HCT116 (cell line): ENCODE measurements around the gene TET2. TPM values are rescaled to one million over a fixed set of nuclear protein-coding genes. Genes with fewer than 3 reads are reported as not detected.

Source experiments
- ATAC-seq: fragments of 200-7000 bp; cut with Tn5 transposase; 2 replicates; pipeline ENCODE4 v1.9.1; 2020; ENCODE audit warnings: mild to moderate bottlenecking, moderate library complexity
- BruUV-seq: library from RNA; stranded (reverse); fragments of 400-500 nt; replicated peaks from 2 replicates; lab custom pipeline; 2021; lab: Mats Ljungman, UMichigan
- CTCF ChIA-PET: fragments of 300-600 bp; sonication (Branson Sonifier 250); formaldehyde crosslinking; loops from one replicate; lab custom pipeline; 2021; ENCODE audit warnings: antibody characterized with exemption; lab: Charles Lee
- POLR2A ChIA-PET: fragments of 300-600, 350-600 bp; sonication (Branson Sonifier 250); formaldehyde crosslinking; loops from one replicate; lab custom pipeline; 2021; ENCODE audit warnings: antibody characterized with exemption; lab: Charles Lee
- RAD21 ChIA-PET, 2 experiments: fragments of 300-600 bp; sonication (Branson Sonifier 250); formaldehyde crosslinking; loops; one replicate each; lab custom pipeline; 2023; ENCODE audit warnings: low total read pairs in 2 of 2; ENCODE audit not compliant: uncharacterized antibody in 2 of 2, unreplicated experiment in 2 of 2, low non-redundant PET in 1 of 2; lab: Charles Lee
- DNase-seq: peaks from one replicate; pipeline ENCODE4 v3.0.0-alpha.2; 2010; ENCODE audit warnings: low read depth, low spot score
- H2AFZ ChIP-seq: fragments of 200-600 bp; shearing (Covaris generic), sonication (generic); 2 replicates; pipeline ENCODE4 v1.6.1; 2017; ENCODE audit warnings: low read depth, mixed run types, mixed read lengths, antibody characterized with exemption, low read length; ENCODE audit not compliant: poor library complexity, severe bottlenecking
- H3K27ac ChIP-seq: 2 replicates; pipeline ENCODE4 v1.5.1; 2012; ENCODE audit warnings: low read depth, low read length
- H3K27me3 ChIP-seq: fragments of 200-600 bp; sonication (generic); 2 replicates; pipeline ENCODE4 v1.6.1; 2016; ENCODE audit warnings: mixed run types, low read length, mixed read lengths; ENCODE audit not compliant: insufficient read depth
- H3K36me3 ChIP-seq, 2 experiments: fragments of 200-500 bp in 1 of 2; fragments of 200-600 bp in 1 of 2; sonication (Bioruptor generic) in 1 of 2; sonication (generic) in 1 of 2; 2 replicates each; pipeline versions ENCODE4 v1.5.1 to v1.6.1; 2014 to 2016; ENCODE audit warnings: low read length in 2 of 2, inconsistent platforms in 1 of 2, mixed read lengths in 1 of 2, mixed run types in 1 of 2; ENCODE audit not compliant: insufficient read depth in 2 of 2, control insufficient read depth in 1 of 2
- H3K4me1 ChIP-seq, 2 experiments: fragments of 200-600 bp in 1 of 2; sonication (generic) in 1 of 2; 2 replicates each; pipeline versions ENCODE4 v1.5.1 to v1.6.1; 2012 to 2017; ENCODE audit warnings: low read length in 2 of 2, inconsistent platforms in 1 of 2, mild to moderate bottlenecking in 1 of 2, mixed read lengths in 1 of 2, mixed run types in 1 of 2, moderate library complexity in 1 of 2; ENCODE audit not compliant: insufficient read depth in 2 of 2, control insufficient read depth in 1 of 2
- H3K4me2 ChIP-seq: fragments of 200-600 bp; sonication (generic); 2 replicates; pipeline ENCODE4 v1.6.1; 2017; ENCODE audit warnings: mixed run types, low read length, mixed read lengths
- H3K4me3 ChIP-seq, 2 experiments: fragments of 200-600 bp in 1 of 2; sonication (generic) in 1 of 2; replicated peaks in 1 of 2; 2 replicates each; pipeline ENCODE4 v1.5.1; 2011 to 2016; ENCODE audit warnings: low read length in 2 of 2, control low read depth in 1 of 2, low read depth in 1 of 2, mild to moderate bottlenecking in 1 of 2, mixed read lengths in 1 of 2, mixed run types in 1 of 2
- H3K79me2 ChIP-seq: fragments of 200-600 bp; sonication (generic); 2 replicates; pipeline ENCODE4 v1.6.1; 2017; ENCODE audit warnings: mild to moderate bottlenecking, mixed run types, low read length, moderate library complexity, mixed read lengths; ENCODE audit not compliant: insufficient read depth
- H3K9ac ChIP-seq: fragments of 200-600 bp; sonication (generic); 2 replicates; pipeline ENCODE4 v1.6.1; 2016; ENCODE audit warnings: low read length, mixed read lengths
- H3K9me2 ChIP-seq: fragments of 200-600 bp; sonication (generic), shearing (Covaris generic); 2 replicates; pipeline ENCODE4 v1.6.1; 2017; ENCODE audit warnings: mixed run types, mild to moderate bottlenecking, moderate library complexity; ENCODE audit not compliant: insufficient read depth
- H3K9me3 ChIP-seq, 2 experiments: fragments of 200-500 bp in 1 of 2; fragments of 200-600 bp in 1 of 2; sonication (Bioruptor generic) in 1 of 2; sonication (generic) in 1 of 2; 2 replicates each; pipeline ENCODE4 v1.6.1; 2014 to 2017; ENCODE audit warnings: low read length in 2 of 2, mixed read lengths in 2 of 2, inconsistent platforms in 1 of 2, low read depth in 1 of 2, mild to moderate bottlenecking in 1 of 2, mixed run types in 1 of 2, moderate library complexity in 1 of 2; ENCODE audit not compliant: control insufficient read depth in 1 of 2, insufficient read depth in 1 of 2
- H4K20me1 ChIP-seq: fragments of 200-600 bp; sonication (generic), shearing (Covaris generic); 2 replicates; pipeline ENCODE4 v1.6.1; 2017; ENCODE audit warnings: mixed run types, mild to moderate bottlenecking, moderate library complexity; ENCODE audit not compliant: insufficient read depth
- CBX3 ChIP-seq: IDR thresholded peaks from 2 replicates; pipeline ENCODE4 v1.6.1; 2012; ENCODE audit warnings: low read depth
- CEBPB ChIP-seq: IDR thresholded peaks from 2 replicates; pipeline ENCODE4 v1.6.1; 2012; ENCODE audit warnings: low read depth
- EGR1 ChIP-seq: IDR thresholded peaks from 2 replicates; pipeline ENCODE4 v1.6.1; 2012; ENCODE audit warnings: low read depth
- ELF1 ChIP-seq: IDR thresholded peaks from 2 replicates; pipeline ENCODE4 v1.6.1; 2012; ENCODE audit warnings: low read depth, borderline replicate concordance
- EZH2 ChIP-seq: fragments of 200-600 bp; sonication (generic); IDR thresholded peaks from 2 replicates; pipeline ENCODE4 v1.6.1; 2017; ENCODE audit warnings: antibody characterized with exemption, mixed run types
- EZH2phosphoT487 ChIP-seq: fragments of 200-600 bp; IDR thresholded peaks from 2 replicates; pipeline ENCODE4 v1.6.1; 2018; ENCODE audit warnings: antibody characterized with exemption, borderline replicate concordance
- POLR2A ChIP-seq: IDR thresholded peaks from 2 replicates; pipeline ENCODE4 v1.7.0; 2011; ENCODE audit warnings: borderline replicate concordance; ENCODE audit not compliant: insufficient read depth, insufficient read length; ENCODE audit errors: extremely low read depth
- POLR2AphosphoS5 ChIP-seq: IDR thresholded peaks from 2 replicates; pipeline ENCODE4 v1.6.1; 2011; ENCODE audit warnings: mild to moderate bottlenecking, low read depth, low read length, moderate library complexity
- RAD21 ChIP-seq: IDR thresholded peaks from 2 replicates; pipeline ENCODE4 v1.6.1; 2012; ENCODE audit warnings: low read depth, mild to moderate bottlenecking
- SIN3A ChIP-seq: IDR thresholded peaks from 2 replicates; pipeline ENCODE4 v1.6.1; 2012; ENCODE audit warnings: low read depth
- SRF ChIP-seq: IDR thresholded peaks from 2 replicates; pipeline ENCODE4 v1.6.1; 2012; ENCODE audit warnings: low read depth
- TCF7L2 ChIP-seq: IDR thresholded peaks from 2 replicates; pipeline ENCODE4 v1.7.0; 2011; ENCODE audit warnings: borderline replicate concordance, inconsistent platforms; ENCODE audit not compliant: insufficient read depth, insufficient read length; ENCODE audit errors: extremely low read depth
- YY1 ChIP-seq: IDR thresholded peaks from 2 replicates; pipeline ENCODE4 v1.6.1; 2011; ENCODE audit warnings: low read length, low read depth, moderate library complexity, mild to moderate bottlenecking; ENCODE audit not compliant: insufficient replicate concordance; ENCODE audit errors: extremely low read depth
- ZNF274 ChIP-seq: fragments of 200-500 bp; sonication (Bioruptor generic); IDR thresholded peaks from 2 replicates; pipeline ENCODE4 v1.6.1; 2014; ENCODE audit warnings: mild to moderate bottlenecking, low read depth, low read length, inconsistent platforms
- intact Hi-C: fragments of 100-400 bp; cut with micrococcal nuclease; formaldehyde crosslinking; loops from 2 replicates; pipeline ENCODE4 v1.10.0; 2022
- total RNA-seq: library from RNA; stranded (reverse); gene quantifications from one replicate; pipeline ENCODE4 v1.2.1, GENCODE V29; 2021; ENCODE audit not compliant: unreplicated experiment
- TF ChIP-seq, protein P1 (sequence below): IDR thresholded peaks from 2 replicates; pipeline ENCODE4 v1.6.1; 2012
- TF ChIP-seq, protein P2 (sequence below), 3 experiments: fragments of 200-600 bp in 1 of 3; sonication (generic) in 1 of 3; IDR thresholded peaks in 2 of 3; conservative IDR thresholded peaks in 1 of 3; 2 replicates each; pipeline ENCODE4 v1.5.1; 2012 to 2017; ENCODE audit warnings: low read depth in 2 of 3, low read length in 2 of 3, antibody characterized with exemption in 1 of 3, borderline replicate concordance in 1 of 3, control low read depth in 1 of 3, mild to moderate bottlenecking in 1 of 3, mixed read lengths in 1 of 3, mixed run types in 1 of 3, moderate library complexity in 1 of 3; ENCODE audit not compliant: insufficient read depth in 1 of 3
- TF ChIP-seq, protein P3 (sequence below): IDR thresholded peaks from 2 replicates; pipeline ENCODE4 v1.6.1; 2011; ENCODE audit warnings: mild to moderate bottlenecking, low read length, moderate library complexity; ENCODE audit not compliant: insufficient replicate concordance; ENCODE audit errors: extremely low read depth
- TF ChIP-seq, protein P4 (sequence below): IDR thresholded peaks from 2 replicates; pipeline ENCODE4 v1.6.1; 2012; ENCODE audit warnings: low read depth
- TF ChIP-seq, protein P5 (sequence below): IDR thresholded peaks from 2 replicates; pipeline ENCODE4 v1.6.1; 2012

TET2 gene
- total RNA-seq, 1 experiment from 2014 or later: 9.7 TPM

DNA sequence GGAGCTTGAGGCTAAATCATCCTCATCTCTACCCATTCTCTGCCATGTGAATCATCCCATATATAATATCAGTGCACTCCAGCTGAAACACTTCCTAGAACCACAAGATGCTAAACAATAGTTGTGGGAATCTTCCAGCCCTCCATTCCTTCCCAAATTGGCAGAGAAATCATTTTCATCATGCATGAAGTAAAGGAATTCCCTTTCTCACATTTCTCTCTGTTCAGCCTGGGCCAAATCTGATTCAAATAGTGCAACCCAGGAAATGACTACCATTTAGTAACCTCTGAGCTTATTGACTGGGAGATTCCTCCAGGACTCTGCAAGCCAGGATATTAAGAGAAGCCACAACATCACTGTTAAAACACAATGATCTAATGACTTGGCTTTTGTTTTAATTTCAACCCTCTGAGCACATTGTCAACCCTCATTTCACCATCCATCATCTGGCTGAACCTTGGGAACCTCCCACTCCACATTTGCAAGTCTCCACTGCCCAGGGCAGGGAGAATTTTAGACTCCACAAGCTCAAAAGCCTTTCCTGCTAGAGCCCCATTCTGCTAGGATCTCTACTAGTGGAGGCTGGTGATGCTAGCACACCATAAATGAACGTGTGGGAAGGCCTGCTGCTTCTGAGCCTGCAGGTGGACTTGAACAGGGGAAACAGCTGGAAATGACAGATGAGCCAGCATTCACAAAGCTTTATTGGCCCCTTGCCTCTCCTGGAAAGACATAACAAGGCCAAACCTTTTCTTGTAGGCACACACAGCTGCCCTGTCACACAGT is 133.9 kb downstream of the TET2 start:
- Histone ChIP-seq H2AFZ (no peak overlapping the region), H3K9me3 (no peaks in the 10 kb centered on the region), H3K9me2 (no peaks in the 10 kb centered on the region), H3K27ac (no peak overlapping the region), H3K79me2 (no peaks in the 10 kb centered on the region), H3K4me2 (no peak overlapping the region), H4K20me1 (no peaks in the 10 kb centered on the region), H3K27me3 (no peaks in the 10 kb centered on the region), H3K36me3 (0 out of 4 replicates have a peak, but pooled peaks cover 0 to 3% of the 10 kb centered on the region in 2 experiments), H3K4me3 (no peak overlapping the region), H3K9ac (no peak overlapping the region), H3K4me1 (no peaks in the 10 kb centered on the region)
- ChIA-PET CTCF (no interaction called here), POLR2A (no interaction called here), RAD21 (no interaction called here)
- BruUV-seq: no TSS peak
- ATAC-seq (no peak), DNase-seq (no peak)
- intact Hi-C loops: no loop called here
- TF ChIP-seq TCF7L2 (no peak), ELF1 (no peak), CBX3 (no peak), ZNF274 (no peak), SRF (no peak), SIN3A (no peak), EGR1 (no peak), CEBPB (no peak), POLR2AphosphoS5 (no peak), RAD21 (no peak), YY1 (no peak), EZH2phosphoT487 (no peak), EZH2 (no peak), POLR2A (no peak)
- TF ChIP-seq, protein P1, sequence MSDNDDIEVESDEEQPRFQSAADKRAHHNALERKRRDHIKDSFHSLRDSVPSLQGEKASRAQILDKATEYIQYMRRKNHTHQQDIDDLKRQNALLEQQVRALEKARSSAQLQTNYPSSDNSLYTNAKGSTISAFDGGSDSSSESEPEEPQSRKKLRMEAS: no peak
- TF ChIP-seq, protein P2, sequence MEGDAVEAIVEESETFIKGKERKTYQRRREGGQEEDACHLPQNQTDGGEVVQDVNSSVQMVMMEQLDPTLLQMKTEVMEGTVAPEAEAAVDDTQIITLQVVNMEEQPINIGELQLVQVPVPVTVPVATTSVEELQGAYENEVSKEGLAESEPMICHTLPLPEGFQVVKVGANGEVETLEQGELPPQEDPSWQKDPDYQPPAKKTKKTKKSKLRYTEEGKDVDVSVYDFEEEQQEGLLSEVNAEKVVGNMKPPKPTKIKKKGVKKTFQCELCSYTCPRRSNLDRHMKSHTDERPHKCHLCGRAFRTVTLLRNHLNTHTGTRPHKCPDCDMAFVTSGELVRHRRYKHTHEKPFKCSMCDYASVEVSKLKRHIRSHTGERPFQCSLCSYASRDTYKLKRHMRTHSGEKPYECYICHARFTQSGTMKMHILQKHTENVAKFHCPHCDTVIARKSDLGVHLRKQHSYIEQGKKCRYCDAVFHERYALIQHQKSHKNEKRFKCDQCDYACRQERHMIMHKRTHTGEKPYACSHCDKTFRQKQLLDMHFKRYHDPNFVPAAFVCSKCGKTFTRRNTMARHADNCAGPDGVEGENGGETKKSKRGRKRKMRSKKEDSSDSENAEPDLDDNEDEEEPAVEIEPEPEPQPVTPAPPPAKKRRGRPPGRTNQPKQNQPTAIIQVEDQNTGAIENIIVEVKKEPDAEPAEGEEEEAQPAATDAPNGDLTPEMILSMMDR (IDR thresholded peaks at IDR 0.05 in 2 of 3, conservative IDR thresholded peaks at IDR 0.05 in 1 of 3; ENCODE audit: borderline replicate concordance in 1 of 3, insufficient read depth in 1 of 3, low read depth in 2 of 3, low read length in 2 of 3): no peak
- TF ChIP-seq, protein P3, sequence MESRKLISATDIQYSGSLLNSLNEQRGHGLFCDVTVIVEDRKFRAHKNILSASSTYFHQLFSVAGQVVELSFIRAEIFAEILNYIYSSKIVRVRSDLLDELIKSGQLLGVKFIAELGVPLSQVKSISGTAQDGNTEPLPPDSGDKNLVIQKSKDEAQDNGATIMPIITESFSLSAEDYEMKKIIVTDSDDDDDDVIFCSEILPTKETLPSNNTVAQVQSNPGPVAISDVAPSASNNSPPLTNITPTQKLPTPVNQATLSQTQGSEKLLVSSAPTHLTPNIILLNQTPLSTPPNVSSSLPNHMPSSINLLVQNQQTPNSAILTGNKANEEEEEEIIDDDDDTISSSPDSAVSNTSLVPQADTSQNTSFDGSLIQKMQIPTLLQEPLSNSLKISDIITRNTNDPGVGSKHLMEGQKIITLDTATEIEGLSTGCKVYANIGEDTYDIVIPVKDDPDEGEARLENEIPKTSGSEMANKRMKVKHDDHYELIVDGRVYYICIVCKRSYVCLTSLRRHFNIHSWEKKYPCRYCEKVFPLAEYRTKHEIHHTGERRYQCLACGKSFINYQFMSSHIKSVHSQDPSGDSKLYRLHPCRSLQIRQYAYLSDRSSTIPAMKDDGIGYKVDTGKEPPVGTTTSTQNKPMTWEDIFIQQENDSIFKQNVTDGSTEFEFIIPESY: no peak
- TF ChIP-seq, protein P4, sequence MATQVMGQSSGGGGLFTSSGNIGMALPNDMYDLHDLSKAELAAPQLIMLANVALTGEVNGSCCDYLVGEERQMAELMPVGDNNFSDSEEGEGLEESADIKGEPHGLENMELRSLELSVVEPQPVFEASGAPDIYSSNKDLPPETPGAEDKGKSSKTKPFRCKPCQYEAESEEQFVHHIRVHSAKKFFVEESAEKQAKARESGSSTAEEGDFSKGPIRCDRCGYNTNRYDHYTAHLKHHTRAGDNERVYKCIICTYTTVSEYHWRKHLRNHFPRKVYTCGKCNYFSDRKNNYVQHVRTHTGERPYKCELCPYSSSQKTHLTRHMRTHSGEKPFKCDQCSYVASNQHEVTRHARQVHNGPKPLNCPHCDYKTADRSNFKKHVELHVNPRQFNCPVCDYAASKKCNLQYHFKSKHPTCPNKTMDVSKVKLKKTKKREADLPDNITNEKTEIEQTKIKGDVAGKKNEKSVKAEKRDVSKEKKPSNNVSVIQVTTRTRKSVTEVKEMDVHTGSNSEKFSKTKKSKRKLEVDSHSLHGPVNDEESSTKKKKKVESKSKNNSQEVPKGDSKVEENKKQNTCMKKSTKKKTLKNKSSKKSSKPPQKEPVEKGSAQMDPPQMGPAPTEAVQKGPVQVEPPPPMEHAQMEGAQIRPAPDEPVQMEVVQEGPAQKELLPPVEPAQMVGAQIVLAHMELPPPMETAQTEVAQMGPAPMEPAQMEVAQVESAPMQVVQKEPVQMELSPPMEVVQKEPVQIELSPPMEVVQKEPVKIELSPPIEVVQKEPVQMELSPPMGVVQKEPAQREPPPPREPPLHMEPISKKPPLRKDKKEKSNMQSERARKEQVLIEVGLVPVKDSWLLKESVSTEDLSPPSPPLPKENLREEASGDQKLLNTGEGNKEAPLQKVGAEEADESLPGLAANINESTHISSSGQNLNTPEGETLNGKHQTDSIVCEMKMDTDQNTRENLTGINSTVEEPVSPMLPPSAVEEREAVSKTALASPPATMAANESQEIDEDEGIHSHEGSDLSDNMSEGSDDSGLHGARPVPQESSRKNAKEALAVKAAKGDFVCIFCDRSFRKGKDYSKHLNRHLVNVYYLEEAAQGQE: no peak
- TF ChIP-seq, protein P5, sequence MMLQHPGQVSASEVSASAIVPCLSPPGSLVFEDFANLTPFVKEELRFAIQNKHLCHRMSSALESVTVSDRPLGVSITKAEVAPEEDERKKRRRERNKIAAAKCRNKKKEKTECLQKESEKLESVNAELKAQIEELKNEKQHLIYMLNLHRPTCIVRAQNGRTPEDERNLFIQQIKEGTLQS: no peak
